GM03348 (cell line): Measurements from ENCODE around the gene SAMD4A.
A peak's percentile ranks its signal among the peaks of the same experiment; 100 is the strongest.

Source experiments
- DNase-seq: peaks from one replicate; pipeline ENCODE4 v3.0.0; 2012; ENCODE audit warnings: low spot score

Gene SAMD4A

DNA sequence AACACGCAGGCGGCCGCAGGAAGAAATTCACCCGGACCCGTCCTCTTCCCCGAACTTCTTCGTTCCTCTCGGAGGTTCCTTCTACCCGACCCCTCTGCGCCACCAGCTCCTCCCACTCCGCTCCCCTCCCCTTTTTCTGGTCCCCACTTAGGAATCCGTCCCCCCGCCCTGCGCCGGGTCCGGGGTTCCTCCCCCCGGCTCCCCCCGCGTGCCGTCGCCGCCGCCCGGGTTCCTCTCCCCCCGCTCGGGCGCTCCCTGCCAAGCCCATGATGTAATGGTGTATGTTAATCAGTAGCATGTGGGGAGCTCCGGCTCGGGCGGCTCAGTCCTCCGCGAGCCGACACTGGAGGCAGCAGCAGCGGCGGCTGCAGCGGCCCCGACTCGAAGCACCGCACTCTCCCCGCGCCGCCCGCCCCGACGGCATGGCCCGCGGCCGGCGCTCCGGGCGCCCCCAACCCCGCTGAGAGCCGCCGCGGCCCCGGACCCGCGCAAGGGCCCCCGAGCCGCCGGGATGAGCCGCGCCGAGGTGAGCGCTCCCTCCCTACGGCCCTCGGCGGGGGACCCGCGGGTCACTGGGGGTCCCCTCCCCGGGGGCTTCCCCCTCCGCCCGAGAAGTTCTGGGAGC lies 1.0 kb upstream of the SAMD4A start:
- DNase-seq: peak; percentile 97

DNA sequence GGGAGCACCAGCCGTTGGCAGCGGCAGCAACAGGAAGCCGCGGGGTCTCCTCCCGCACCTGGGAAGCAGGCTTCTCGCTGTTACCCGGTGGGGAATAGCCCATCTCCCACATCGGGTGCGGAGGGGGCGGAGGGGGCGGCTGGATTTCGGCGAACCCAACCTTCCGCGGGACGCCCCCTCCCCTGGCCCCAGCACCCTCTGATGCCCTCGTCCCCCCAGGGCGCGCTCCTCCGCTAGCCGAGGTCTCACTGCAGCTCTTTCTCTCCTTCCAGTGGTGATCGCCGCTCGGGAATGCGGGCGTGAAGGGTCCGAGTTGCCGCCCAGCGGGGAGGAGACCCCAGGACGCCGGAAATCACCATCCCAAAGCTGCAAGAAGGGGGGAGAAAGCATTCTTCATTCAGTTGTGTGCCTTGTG lies 303 bp downstream of the SAMD4A start:
- peak; percentile 36 for DNase-seq

DNA sequence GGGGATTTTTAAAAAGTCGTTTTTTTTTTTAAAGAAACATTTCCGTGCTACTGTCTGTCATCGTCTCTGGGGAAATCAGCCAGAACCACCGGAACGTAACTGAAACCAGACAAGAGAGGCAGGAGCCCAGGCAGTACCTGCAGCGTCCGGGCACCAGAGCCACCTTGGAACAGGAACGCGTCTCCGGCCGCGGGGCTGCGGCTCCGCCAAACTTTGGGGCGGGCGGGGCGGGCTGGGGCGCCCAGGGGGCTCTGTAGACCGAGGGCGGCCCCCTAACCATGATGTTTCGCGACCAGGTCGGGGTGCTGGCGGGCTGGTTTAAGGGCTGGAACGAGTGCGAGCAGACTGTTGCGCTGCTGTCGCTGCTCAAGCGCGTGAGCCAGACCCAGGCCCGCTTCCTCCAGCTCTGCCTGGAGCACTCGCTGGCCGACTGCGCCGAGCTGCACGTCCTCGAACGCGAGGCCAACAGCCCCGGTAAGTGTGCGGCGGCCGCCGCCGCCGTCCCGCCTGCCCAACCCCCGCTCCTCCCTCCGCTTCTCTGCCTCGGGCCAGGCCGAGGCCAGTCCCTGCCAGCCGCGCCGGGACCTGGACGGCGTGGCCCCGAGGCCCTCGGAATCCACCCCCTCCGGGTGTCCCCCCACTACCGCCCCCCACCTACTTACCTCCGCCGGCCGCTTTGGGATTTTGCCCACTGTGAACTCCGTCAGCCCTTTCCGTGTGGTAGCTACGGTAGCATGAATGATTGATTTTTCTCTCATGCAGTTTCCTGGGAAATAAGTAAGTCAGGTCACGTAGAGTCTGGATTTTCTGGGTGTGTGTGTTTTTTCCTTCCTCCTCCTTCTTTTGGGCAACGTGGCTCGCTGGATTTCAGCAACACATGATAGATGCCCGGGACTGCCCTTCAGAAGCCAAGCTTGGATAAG lies 972 bp downstream of the SAMD4A start:
- peak; percentile 48 for DNase-seq

DNA sequence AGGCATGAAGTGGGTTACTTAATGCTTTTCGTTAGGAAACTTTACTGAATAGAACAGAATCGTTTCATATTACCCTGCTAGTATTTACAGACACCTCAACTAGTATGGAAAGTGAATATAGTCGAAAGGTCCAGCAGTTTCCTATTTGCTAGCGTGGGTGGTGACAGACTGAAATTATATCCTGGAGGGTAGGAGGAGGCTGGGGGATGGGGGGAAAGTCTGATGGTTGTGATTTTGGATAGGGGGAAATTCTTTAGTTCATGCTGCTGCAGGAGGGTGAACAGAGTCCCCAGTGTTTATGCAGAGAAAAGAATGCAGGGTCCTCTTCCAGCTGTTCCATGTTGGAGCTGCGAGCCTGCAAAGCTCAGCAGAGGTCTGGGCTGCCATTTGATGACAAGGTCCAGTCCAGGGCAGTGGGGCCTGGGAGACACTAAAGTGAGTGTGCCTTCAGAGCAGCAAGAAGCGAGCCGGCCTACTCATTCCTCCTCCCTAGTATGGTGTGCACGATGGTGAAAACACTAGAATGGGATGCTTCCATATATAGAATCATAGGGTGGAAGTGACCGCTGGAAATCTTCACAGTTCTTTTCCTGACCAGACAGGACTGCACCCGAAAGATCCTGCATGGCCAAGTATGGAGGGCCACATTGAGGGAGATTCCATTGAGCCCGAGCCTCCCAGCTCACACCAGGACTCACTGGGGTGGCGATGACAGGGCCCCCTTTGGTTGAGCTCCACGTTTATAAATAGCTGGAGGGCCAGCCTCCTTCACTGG lies 2.1 kb downstream of the SAMD4A start:
- DNase-seq: peak; percentile 47

DNA sequence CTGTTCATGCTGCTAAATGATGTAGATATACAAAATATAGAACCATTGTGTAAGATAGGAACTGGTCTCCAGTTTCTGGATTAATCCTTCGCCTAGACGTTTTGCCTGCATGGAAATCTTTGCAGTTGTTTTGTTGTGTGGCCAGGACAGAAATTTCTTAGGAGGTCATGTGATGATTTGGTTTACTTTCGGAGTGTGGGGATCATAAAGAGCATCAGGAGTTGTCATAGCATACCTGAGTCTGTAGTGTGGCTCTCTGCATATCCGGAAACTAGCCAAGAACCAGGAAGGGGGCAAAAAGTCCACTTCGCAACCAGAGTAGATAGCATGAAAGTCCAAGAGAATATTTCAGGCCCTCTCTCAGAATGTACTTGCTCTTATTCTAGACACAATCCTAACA lies 3.1 kb downstream of the SAMD4A start:
- no peak for DNase-seq

DNA sequence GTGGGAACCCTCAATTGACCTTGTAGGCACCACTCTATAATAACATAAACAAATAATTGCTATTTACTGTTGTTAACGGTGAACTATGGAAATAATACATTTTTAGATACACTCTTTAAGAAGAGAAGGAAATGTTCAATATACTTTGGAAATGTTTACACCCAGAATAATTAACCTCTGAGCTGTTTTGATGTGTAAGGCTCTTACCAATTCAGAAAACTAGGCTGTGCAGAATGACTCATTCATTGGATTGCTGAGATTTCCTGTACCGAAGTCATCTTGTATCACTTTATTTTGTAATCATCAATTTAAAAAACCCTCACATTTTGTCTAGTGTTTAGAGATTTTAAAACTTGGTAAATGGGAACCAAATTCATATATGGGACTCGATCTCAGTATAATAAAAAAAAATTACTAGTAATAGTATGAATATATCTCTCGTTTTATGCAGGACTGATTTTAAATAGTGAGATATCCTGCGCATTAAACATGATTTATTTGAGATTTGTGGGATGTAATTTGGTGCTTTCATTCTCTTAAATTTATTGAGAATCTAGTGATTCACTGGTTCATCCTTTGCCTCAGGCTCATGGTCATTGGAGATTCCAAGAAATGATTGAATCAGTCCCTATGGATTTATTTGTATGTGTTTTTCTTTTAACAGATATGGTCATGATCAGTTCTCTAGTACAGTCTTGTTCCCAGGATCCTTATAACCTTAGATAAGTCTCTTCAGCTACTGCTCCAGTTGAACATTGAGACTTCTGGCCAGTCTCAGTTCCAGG lies 3.9 kb downstream of the SAMD4A start:
- peak; percentile 63 for DNase-seq

DNA sequence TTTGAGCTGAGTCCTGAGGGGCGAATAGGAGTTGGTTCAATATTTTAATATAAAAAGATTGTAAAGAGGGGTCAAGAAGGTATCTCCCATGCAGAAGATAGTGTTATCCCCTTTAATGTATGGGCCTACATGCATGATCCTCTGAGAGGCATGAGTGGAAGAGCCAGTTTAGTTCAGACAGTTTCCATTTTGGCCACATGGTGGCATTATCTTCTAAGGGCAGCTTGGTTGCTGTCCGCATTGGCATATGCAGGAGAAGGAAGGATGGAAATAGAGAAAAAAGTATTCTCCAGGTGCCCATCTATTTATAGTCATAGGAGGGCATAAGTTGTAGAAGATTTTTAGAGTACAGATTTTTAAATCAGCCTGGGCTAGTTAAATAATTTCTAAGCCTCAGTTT lies 5.4 kb downstream of the SAMD4A start:
- no peak for DNase-seq

DNA sequence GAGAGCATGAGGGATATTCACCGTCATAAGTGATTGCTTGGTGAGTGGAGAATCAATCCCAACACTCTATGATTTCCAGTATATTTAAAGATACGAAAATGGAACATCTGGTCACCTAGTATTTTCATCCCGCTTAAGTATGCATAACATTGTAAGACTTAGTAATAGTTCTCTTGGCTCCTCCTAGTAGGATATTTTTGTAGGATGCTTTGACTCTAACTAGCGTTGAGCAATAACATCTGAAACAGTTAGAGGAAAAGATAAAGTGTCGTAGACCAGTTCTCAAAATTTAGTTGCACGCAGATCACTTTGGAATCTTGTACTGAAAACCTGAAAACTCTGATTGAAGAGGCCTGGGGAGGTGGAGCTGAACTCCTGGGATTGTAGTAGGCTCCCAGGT lies 7.6 kb downstream of the SAMD4A start:
- no peak for DNase-seq

DNA sequence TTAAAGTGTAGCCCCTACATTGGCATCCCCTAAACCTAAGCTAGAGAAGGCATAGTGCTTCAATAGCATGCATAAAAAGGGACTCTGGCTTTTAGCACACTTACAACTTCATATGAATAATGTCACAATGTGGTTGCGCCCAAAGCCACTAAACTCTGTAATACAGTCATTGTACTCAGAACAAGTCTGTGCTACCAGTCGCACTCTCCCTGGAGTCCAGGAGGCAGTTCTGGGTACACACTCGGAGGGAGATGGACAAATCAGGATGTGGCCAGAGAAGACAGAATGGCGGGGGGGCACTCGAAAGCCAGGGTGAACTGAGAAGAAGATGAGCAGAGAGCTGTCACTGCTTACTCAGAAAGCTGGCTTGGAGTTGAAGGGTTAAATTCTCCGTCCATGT lies 10.6 kb downstream of the SAMD4A start:
- DNase-seq: no peak

DNA sequence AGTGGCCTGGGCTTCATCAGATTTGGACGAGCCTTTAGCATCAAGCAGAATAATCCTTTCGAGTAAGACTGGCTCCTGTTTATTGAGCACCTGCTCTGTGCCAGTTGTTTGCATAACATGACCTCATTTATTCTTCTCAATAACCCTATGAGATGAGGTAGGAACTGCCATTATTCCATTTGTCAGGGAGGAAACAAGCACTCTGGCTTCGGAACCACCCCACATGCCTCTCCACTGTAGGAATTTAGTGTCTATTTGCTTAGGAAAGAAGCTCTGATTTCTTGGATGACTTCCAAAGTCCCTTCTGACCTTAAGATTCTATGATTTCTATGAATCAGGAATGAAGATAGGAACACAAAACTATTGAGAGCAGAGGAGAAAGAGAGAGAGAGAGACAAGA lies 11.0 kb downstream of the SAMD4A start:
- no peak for DNase-seq

DNA sequence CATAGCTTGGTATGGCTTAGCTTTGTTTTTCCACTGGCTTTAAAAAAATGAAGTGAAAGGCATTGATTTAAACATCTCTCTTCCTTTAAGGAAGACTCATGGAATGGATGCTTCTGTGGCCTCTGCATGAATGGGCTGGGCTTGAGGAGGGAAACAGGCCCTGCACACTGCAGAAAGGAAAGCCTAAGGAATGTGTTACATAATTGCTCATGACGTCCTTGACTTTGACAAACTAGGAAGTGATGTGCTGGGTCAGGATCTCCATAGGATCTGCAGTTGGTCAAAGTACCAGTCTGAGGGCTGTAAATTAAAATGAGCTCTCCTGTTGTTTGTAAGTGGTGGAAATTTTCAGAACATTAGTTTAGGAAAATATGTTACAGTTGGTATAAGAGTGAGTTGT lies 12.7 kb downstream of the SAMD4A start:
- no peak for DNase-seq

DNA sequence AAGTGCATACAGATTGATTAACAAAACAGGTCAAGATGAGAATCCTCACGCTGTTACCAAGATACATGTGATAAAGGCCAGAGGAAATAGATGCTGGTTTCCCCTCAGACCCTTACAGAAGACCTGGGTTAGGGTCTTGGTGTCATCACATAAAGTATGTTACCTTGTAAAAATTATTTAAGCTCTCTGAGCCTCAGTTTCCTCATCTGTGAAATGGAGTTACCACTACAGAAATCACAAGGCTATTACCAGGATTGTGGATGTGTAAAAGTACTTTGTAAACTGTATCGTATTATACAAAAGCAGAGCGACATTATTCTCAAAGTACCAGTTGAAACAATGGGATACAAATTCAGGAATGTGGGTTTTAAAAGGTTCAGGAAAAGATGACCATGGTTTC lies 14.0 kb downstream of the SAMD4A start:
- DNase-seq: no peak

DNA sequence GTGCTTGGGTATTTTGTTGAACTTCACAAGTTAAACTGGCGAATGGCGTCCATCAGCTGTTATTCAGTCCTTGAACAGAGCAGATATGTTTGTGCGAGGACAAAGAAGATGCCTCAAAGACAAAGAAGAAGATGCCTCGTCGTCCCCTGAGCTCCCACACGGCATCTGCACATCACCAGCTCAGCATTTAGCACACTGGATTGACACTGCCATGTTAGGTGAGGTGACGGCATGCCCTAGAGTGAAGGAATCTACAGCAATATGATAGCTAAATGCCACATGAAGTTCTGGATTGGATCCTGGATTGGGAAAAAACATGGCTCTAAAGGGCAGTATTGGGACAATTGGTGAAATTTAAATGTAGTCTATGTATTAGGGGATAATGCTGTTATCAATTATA lies 15.4 kb downstream of the SAMD4A start:
- DNase-seq: no peak

DNA sequence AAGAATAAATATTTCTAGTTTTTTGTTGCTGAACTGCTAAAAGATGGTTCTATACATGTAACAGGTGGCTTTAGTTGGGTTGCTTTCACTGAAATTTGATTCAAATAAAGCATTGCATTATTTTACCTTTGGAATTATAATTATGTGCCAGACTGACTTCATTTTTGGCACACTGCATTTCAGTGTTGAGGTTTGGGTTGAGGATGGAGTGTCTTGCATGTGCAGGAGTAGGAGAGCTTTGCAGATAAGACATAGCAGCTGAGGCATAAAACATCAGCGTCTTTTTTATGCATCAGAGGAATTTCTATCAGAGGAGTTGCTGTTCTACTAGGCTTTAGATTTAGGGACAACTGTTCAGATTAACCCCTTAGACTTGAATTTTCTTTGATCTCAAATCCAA lies 17.2 kb downstream of the SAMD4A start:
- no peak for DNase-seq

DNA sequence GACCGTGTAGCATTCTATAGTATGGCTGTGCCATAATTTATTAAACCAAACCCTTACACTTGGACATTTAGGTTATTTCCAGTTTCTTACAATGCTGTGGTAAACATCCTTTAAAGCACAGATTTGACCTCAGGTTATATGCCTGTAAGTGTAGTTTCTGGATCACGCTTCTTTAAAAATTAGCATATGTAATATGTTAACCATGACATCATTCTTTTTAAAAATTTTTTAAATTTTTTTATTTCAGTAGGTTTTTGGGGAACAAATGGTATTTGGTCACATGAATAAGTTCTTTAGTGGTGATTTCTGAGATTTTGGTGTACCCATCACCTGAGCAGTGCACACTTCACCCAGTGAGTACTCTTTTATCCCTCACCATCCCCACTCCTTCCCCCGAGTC lies 18.3 kb downstream of the SAMD4A start:
- DNase-seq: no peak

DNA sequence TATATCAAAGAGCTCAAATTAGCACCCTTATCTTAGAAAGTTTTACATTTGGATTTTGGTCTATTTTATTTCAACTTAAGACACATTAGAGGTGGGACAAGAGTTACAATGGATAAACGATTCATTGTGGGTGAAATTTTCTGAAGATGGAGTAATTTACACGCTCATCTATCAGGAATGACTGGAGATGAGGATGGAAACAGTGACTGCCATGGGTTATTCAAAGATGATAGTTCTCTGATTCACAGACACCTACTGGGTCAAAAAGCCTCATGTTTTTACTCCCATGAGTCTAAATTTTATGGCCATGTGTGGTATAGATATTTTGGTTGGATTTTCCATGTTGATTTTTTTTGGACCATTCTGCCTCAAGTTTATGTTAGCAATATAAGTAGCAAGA lies 22.1 kb downstream of the SAMD4A start:
- DNase-seq: no peak

DNA sequence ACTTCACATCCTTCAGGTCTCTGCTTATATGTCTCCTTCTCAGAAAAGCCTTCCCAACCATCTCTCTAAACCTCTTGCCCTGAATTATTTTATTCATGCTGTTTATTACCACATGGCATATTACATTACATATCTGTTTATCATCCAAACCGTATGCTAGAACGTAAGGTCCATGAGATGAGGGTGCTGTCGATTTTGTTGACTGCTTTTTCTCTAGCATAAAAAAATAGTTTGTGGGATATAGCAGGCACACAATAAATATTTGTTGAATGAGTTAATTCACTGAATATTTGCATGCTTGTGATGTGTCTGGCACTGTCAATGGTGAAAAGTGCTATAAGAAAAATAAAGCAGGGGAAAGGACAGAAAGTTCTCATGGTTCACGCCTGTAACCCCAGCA lies 22.9 kb downstream of the SAMD4A start:
- DNase-seq: no peak

DNA sequence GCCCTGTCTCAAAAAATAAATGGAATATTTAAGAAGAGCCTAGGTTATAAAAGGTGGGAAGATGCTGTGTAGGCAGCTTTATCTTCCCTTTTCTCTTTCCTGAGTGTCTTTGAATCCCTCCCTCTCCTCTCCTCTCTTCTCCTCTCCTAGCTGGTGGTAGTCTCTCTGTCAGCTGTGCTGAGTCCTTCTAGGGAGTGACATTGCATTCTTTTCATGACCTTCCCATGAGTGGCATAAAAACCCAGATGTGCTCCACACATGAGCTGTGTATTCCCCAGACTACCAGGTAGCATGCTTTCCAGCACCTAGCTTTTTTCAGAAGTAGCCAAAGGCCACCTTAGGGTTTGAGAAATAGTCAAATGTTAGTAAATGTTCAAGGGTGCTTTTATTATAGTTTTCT lies 23.6 kb downstream of the SAMD4A start:
- no peak for DNase-seq

DNA sequence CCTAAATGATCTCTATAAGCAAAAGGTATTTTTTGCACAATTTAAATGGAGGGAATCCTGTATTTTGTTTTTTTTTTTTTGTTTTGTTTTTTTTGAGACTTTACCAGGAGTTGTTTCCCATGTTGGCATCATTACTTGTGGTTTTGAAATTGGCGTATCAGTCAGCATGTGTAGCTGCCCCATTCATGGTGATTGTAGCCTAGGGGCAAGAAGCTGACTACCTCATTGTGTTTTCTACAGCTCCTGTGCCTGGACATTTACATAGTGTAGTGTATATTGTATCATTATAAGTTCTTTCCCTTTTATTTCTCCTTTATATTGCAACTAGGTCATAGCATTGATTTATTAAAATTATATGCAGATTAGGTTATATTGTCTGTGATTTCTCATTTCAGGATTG lies 24.5 kb downstream of the SAMD4A start:
- DNase-seq: no peak

DNA sequence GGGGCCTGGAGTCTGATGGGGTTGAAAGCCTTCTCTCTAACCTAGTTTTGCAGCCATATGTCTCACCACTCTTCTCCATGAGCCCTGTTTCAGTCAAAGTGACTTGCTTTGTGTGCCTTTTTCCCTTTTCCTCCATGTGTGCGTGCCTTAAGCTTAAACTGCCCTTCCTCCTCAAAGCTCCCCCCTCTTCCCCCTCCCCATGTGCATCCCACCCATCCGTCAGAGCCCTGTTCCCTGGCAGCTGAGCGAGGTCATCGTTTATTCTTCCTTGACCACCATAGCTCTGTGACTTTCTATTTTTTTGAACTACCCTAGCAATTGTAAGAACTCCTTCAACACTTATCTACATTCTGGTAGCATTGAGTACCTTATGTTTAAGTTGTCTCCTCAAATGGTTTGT lies 24.9 kb downstream of the SAMD4A start:
- DNase-seq: no peak

DNA sequence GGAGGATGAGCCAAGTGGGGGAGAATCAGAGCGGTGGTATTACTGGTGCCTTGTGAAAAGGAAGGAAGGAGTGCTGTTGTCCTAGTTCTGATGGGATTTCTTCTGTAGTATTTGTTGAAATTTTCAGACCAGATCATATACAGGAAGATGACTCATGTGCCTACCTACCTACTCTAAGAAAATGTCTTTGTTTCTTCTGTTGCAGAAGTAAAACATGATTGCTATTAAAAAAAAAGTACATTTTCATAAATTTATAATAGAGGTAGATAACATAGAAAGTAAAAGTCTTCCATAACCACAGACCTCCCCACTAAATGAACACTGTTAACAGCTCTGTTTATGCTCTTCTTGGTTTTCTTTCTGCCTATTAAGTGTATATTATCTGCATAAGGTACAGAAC lies 26.9 kb downstream of the SAMD4A start:
- DNase-seq: no peak

DNA sequence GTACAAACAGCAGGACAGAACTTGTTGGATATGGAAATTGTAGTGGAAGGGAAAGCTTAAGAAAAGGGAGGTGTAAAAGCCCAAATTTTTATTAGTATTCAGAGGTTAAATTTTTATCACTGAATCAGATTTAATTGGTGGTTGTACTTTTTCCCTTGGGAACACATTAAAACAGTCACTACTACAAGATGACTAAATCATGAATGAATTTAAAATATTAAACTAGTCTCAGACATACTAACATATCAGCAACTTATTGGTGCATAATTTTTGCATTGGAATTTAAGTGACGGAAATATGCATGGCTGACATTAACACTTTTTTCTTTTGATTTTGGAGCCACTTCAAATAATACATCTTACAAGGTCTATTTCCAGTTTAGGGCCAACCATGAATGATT lies 27.6 kb downstream of the SAMD4A start:
- DNase-seq: no peak
